ENCODE data around the gene SMURF2. TPM values are rescaled to one million over a fixed set of nuclear protein-coding genes. Genes with fewer than 3 reads are reported as not detected.

SMURF2 gene
- total RNA-seq, 2 donors from 2014 or later = 30.5 to 39.8 TPM

DNA sequence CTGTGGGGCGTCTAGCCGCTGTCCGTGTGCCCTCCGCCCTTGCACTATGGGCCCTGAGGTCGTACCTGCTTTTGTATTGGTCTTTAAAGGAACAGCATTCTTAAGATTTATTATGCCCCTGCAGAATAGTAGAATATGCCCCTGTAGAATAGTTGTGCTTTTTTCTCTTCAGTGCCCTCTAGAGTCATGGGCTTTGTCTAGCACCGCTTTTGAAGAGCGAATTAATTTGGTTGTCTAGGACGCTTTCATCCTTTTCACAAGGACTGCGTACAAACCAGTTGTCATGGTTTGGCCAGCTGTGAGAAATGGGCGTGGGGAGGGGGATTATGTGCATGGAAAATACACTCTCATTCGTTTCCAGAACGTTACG, 154.7 kb downstream of the SMURF2 start:
- TF ChIP-seq, protein P1, sequence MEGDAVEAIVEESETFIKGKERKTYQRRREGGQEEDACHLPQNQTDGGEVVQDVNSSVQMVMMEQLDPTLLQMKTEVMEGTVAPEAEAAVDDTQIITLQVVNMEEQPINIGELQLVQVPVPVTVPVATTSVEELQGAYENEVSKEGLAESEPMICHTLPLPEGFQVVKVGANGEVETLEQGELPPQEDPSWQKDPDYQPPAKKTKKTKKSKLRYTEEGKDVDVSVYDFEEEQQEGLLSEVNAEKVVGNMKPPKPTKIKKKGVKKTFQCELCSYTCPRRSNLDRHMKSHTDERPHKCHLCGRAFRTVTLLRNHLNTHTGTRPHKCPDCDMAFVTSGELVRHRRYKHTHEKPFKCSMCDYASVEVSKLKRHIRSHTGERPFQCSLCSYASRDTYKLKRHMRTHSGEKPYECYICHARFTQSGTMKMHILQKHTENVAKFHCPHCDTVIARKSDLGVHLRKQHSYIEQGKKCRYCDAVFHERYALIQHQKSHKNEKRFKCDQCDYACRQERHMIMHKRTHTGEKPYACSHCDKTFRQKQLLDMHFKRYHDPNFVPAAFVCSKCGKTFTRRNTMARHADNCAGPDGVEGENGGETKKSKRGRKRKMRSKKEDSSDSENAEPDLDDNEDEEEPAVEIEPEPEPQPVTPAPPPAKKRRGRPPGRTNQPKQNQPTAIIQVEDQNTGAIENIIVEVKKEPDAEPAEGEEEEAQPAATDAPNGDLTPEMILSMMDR (IDR thresholded peaks at IDR 0.05) = peak; percentile 33
- DNase-seq (ENCODE audit: low spot score) (no peak), ATAC-seq (ENCODE audit: insufficient number of reproducible peaks, low FRiP score, low read depth) (no peak)
- peaks cover 36% of the 10 kb centered on the region for H3K36me3 ChIP-seq
- no peaks in the 10 kb centered on the region for H3K27me3 ChIP-seq (replicated peaks; ENCODE audit: insufficient read depth)
- H3K4me3 ChIP-seq = peak overlapping the region; percentile 91
- H3K4me1 ChIP-seq (ENCODE audit: control insufficient read depth in 1 of 2, low read depth in 2 of 2) = peaks cover 34 to 41% of the 10 kb centered on the region in 2 donors
- peak overlapping the region; percentile 100 for H3K27ac ChIP-seq
- no peaks in the 10 kb centered on the region for H3K9me3 ChIP-seq

DNA sequence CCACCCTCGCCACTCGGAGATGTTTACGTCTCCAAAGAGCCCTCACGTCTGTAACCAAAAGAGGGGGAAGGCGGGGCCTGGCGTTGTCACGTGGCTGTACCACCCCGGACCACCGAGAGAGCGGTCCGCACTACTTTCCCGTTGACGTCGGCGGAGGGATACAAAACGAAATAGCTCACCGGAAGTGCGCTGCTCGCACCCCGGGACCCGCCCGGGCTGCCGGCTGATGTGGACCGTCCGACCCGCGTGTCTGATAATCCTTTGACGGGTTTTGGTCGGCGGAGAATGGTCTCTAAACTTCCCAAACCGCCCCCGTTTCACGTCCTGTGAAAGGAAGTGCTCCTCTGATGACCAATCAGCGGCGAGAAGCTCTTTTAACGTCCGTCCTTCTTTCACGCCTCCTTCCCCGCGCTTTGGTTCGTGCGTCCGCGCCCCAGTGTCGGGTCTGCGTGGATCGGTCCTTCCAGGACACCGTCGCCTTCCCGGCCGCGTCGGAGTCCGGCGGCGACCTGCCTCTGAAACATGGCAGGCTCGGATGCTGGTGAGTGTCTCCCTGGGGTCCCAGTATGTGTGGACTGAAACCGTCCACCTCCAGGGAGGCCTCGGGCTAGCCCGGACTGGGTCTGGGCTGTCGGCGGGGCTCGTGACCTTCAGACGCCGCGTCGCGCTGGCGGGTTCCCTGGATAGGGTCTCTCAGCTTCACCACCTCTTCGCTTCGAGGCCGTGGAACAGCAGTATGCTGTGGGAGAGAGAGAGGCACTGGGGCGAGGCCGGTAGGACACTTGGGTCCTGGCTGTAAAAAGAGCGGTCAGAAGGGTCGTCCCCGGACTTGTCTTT, 155.3 kb downstream of the SMURF2 start, which contains the start of gene CEP95:
TSS of gene CEP95 (plus strand) at position 402 of the 837 bp plus-strand sequence. CDS start at position 523, 121 bp downstream.
- no peaks in the 10 kb centered on the region for H3K9me3 ChIP-seq
- H3K4me3 ChIP-seq = peak within 1 kb of the TSS; percentile 91
- H3K4me1 ChIP-seq (ENCODE audit: control insufficient read depth in 1 of 2, low read depth in 2 of 2) = peaks cover 39 to 47% of the 10 kb centered on the region in 2 donors
- H3K27me3 ChIP-seq (replicated peaks; ENCODE audit: insufficient read depth) = no peaks in the 10 kb centered on the region
- TF ChIP-seq, protein P1 (IDR thresholded peaks at IDR 0.05) = no peak
- DNase-seq (ENCODE audit: low spot score) (peak; percentile 89), ATAC-seq (ENCODE audit: insufficient number of reproducible peaks, low FRiP score, low read depth) (peak; percentile 81)
- H3K27ac ChIP-seq = peak within 1 kb of the TSS; percentile 100
- peaks cover 39% of the 10 kb centered on the region for H3K36me3 ChIP-seq

DNA sequence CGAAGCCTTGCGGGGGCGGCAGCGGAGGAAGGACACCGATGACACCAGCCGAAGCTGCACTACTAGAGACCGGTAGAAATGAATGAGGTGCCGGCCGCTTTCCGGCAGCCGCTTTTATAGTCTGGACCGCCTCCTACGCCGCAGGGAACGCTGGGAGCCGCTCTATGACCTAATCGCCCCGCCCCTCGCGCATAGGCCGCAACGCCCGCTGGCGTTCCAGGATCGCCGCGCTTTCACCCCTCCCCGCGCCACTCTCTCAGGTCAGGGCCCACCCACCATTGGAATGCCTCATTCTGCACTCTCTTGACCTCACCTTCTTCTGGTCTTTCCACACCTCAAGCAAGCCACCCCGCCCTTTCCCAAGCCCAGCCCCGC, 155.9 kb downstream of the SMURF2 start, which contains the start of gene DDX5:
TSS of gene DDX5 (minus strand) at position 89 of the 375 bp plus-strand sequence. CDS start 170 bp downstream, outside the sequence.
- peaks cover 40 to 53% of the 10 kb centered on the region in 2 donors for H3K4me1 ChIP-seq (ENCODE audit: control insufficient read depth in 1 of 2, low read depth in 2 of 2)
- peak within 1 kb of the TSS; percentile 91 for H3K4me3 ChIP-seq
- peak; percentile 69 for ATAC-seq (ENCODE audit: insufficient number of reproducible peaks, low FRiP score, low read depth)
- no peaks in the 10 kb centered on the region for H3K9me3 ChIP-seq
- no peaks in the 10 kb centered on the region for H3K27me3 ChIP-seq (replicated peaks; ENCODE audit: insufficient read depth)
- TF ChIP-seq, protein P1 (IDR thresholded peaks at IDR 0.05) = no peak
- H3K27ac ChIP-seq = peak within 1 kb of the TSS; percentile 100
- peak; percentile 88 for DNase-seq (ENCODE audit: low spot score)
- H3K36me3 ChIP-seq = peaks cover 39% of the 10 kb centered on the region

DNA sequence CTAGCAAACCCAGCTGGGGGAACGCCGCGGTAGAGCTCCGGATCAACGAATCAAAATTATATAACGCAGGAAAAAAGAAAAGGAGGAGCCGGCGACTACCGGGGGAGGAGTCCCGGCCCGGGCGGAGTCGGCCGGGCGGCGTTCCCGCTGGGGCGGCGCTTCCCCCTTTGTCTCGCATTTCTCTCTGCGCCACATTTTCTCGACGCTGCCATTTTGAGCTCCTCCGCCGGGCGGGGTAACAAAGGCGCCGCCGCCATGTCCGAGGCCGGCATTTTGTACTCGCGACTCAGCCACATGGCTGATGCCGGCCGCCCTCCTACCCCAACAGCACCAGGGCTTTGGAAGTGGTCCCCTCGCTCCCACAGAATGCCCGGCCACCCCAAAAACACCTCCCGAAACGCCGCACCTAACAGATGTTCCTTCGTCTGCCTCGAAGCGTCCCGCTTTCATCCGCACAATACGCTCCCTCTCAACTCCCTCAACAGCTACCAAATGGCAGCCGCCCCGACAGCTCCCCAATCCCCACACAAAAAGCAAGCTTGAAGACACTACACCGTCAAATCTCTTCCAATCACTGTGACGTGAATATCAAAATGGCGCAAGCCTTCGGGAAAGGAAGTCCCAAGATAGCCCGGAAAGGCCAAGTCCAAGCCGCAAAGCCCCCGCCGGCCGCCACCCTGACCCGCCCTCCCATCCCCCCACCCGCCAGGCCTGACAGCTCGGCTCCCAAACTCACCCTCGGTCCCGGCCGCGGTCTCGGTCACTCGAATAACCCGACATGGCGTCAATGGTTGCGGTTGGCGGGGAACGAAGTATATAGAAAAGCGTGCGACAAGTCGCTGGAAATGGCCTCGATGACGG, 156.5 kb downstream of the SMURF2 start:
- ATAC-seq (ENCODE audit: insufficient number of reproducible peaks, low FRiP score, low read depth) (peak; percentile 50), DNase-seq (ENCODE audit: low spot score) (peak; percentile 54)
- Histone ChIP-seq H3K36me3 (peaks cover 41% of the 10 kb centered on the region), H3K4me1 (ENCODE audit: control insufficient read depth in 1 of 2, low read depth in 2 of 2) (peaks cover 40 to 60% of the 10 kb centered on the region in 2 donors), H3K9me3 (no peaks in the 10 kb centered on the region), H3K27me3 (replicated peaks; ENCODE audit: insufficient read depth) (no peaks in the 10 kb centered on the region), H3K4me3 (peak overlapping the region; percentile 91), H3K27ac (peak overlapping the region; percentile 100)
- TF ChIP-seq, protein P1 (IDR thresholded peaks at IDR 0.05) = no peak
